ENCODE data around the gene VSTM2B.

Gene VSTM2B

GRCh38 chr19:29541473-29542253, 15.9 kb downstream of the VSTM2B start:
- TF ChIP-seq CSRNP3 (CRISPR knock-in tag; IDR thresholded peaks at IDR 0.05) = no peak
- no peak for TF ChIP-seq ZC3H10 (CRISPR knock-in tag; IDR thresholded peaks at IDR 0.05)
- TF ChIP-seq BACH2 (CRISPR knock-in tag; IDR thresholded peaks at IDR 0.05; ENCODE audit: borderline replicate concordance) = no peak
- no peak for TF ChIP-seq ZNF70 (CRISPR knock-in tag; IDR thresholded peaks at IDR 0.05)
- TF ChIP-seq RARB (CRISPR knock-in tag; IDR thresholded peaks at IDR 0.05) = no peak
- no peak for TF ChIP-seq ZNF565 (CRISPR knock-in tag; conservative IDR thresholded peaks at IDR 0.05; ENCODE audit: low read depth)
- no peak for TF ChIP-seq TCF4 (CRISPR knock-in tag; IDR thresholded peaks at IDR 0.05; ENCODE audit: borderline replicate concordance)
- TF ChIP-seq CREB5 (CRISPR knock-in tag; IDR thresholded peaks at IDR 0.05; ENCODE audit: low read depth) = no peak
- no peak for TF ChIP-seq TOX (CRISPR knock-in tag; IDR thresholded peaks at IDR 0.05; ENCODE audit: borderline replicate concordance)
- no peak for TF ChIP-seq PPARA (CRISPR knock-in tag; IDR thresholded peaks at IDR 0.05; ENCODE audit: borderline replicate concordance)
- no peak for TF ChIP-seq OSR1 (CRISPR knock-in tag; IDR thresholded peaks at IDR 0.05)
- no peak for TF ChIP-seq PATZ1 (CRISPR knock-in tag; IDR thresholded peaks at IDR 0.05; ENCODE audit: borderline replicate concordance)
- TF ChIP-seq ZFP3 (CRISPR knock-in tag; IDR thresholded peaks at IDR 0.05) = no peak
- no peak for TF ChIP-seq ZFP30 (CRISPR knock-in tag; IDR thresholded peaks at IDR 0.05)
- no peak for TF ChIP-seq ESRRG (CRISPR knock-in tag; IDR thresholded peaks at IDR 0.05)
- no peak for TF ChIP-seq GLIS3 (CRISPR knock-in tag; IDR thresholded peaks at IDR 0.05)
- no peak for ATAC-seq

- no peak for ATAC-seq
- TF ChIP-seq GLIS3 (CRISPR knock-in tag; IDR thresholded peaks at IDR 0.05) (no peak), CSDC2 (CRISPR knock-in tag; IDR thresholded peaks at IDR 0.05) (no peak), ZFP30 (CRISPR knock-in tag; IDR thresholded peaks at IDR 0.05) (no peak), ZNF565 (CRISPR knock-in tag; conservative IDR thresholded peaks at IDR 0.05; ENCODE audit: low read depth) (no peak), ZNF8 (CRISPR knock-in tag; IDR thresholded peaks at IDR 0.05) (no peak), ZC3H10 (CRISPR knock-in tag; IDR thresholded peaks at IDR 0.05) (no peak), TOX (CRISPR knock-in tag; IDR thresholded peaks at IDR 0.05; ENCODE audit: borderline replicate concordance) (no peak), POU6F1 (CRISPR knock-in tag; IDR thresholded peaks at IDR 0.05; ENCODE audit: borderline replicate concordance, low read depth) (no peak), ZNF70 (CRISPR knock-in tag; IDR thresholded peaks at IDR 0.05) (no peak), CREB5 (CRISPR knock-in tag; IDR thresholded peaks at IDR 0.05; ENCODE audit: low read depth) (no peak), PPARA (CRISPR knock-in tag; IDR thresholded peaks at IDR 0.05; ENCODE audit: borderline replicate concordance) (no peak), OSR1 (CRISPR knock-in tag; IDR thresholded peaks at IDR 0.05) (no peak), SNAI2 (CRISPR knock-in tag; IDR thresholded peaks at IDR 0.05) (no peak), ISL1 (CRISPR knock-in tag; IDR thresholded peaks at IDR 0.05) (no peak), ARNTL (CRISPR knock-in tag; IDR thresholded peaks at IDR 0.05; ENCODE audit: borderline replicate concordance, low read depth) (no peak), ESRRG (CRISPR knock-in tag; IDR thresholded peaks at IDR 0.05) (no peak), TCF4 (CRISPR knock-in tag; IDR thresholded peaks at IDR 0.05; ENCODE audit: borderline replicate concordance) (no peak), TSHZ2 (CRISPR knock-in tag; IDR thresholded peaks at IDR 0.05) (no peak)
These were observed 16.5 kb downstream of the VSTM2B start for GRCh38 chr19:29542327-29542726.

All from SK-N-SH treated with all-trans-retinoic acid at 6 μM for 48 hours (cell line).